GM12891 (cell line): ENCODE data around the gene GSTO2.
A peak's percentile ranks its signal among the peaks of the same experiment; 100 is the strongest.

Experiments used
- DNase-seq: peaks from one replicate; pipeline ENCODE4 v3.0.0; 2011; ENCODE audit warnings: low spot score; ENCODE audit not compliant: insufficient read length
- FAIRE-seq: peaks from 2 replicates; lab custom pipeline; 2011; peaks lifted over from hg19 to GRCh38; lab: Jason Lieb, UNC
- PAX5 ChIP-seq: IDR thresholded peaks from 2 replicates; pipeline ENCODE4 v1.6.1; 2011; ENCODE audit warnings: low read length, moderate library complexity, mild to moderate bottlenecking; ENCODE audit not compliant: insufficient read depth, severe bottlenecking
- POLR2A ChIP-seq: IDR thresholded peaks from 2 replicates; pipeline ENCODE4 v1.6.1; 2011; ENCODE audit warnings: low read depth, low read length, control low read depth
- POLR2AphosphoS5 ChIP-seq: IDR thresholded peaks from 2 replicates; pipeline ENCODE4 v1.6.1; 2011; ENCODE audit warnings: low read depth, low read length, control low read depth
- POU2F2 ChIP-seq: IDR thresholded peaks from 2 replicates; pipeline ENCODE4 v1.6.1; 2011; ENCODE audit warnings: low read depth, mild to moderate bottlenecking, control low read depth, low read length, moderate library complexity
- SPI1 ChIP-seq: IDR thresholded peaks from 2 replicates; pipeline ENCODE4 v1.6.1; 2011; ENCODE audit warnings: low read depth, low read length, control low read depth
- TAF1 ChIP-seq: IDR thresholded peaks from 2 replicates; pipeline ENCODE4 v1.6.1; 2011; ENCODE audit warnings: low read depth, low read length, control low read depth

The GSTO2 gene

GRCh38 chr10:104259999-104260774, 8.8 kb upstream of the GSTO2 start:
- TF ChIP-seq TAF1: no peak
- TF ChIP-seq POU2F2: no peak
- TF ChIP-seq SPI1: no peak
- TF ChIP-seq POLR2A: no peak
- TF ChIP-seq PAX5: no peak
- no peak for TF ChIP-seq POLR2AphosphoS5
- DNase-seq: no peak
- FAIRE-seq: no peak

DNA sequence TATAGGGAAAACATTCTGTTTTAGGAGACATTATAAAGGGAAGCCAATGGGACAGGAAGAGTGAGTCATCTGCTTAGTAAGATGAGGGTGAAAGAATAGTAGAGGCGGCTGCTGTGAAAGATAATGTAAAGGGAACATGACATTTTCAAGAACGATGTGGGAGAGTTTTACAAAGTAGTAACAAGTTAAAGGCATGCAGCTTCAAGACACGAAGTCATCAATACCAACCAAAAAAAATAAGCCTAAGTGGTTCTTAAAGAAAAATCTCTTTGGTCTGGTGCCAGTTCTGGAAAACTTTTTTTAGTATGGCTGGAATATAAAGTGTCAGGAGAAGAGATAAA, 8.2 kb upstream of the GSTO2 start:
- no peak for DNase-seq
- TF ChIP-seq PAX5 (no peak), TAF1 (no peak), POLR2A (no peak), POU2F2 (no peak)
- FAIRE-seq: no peak

DNA sequence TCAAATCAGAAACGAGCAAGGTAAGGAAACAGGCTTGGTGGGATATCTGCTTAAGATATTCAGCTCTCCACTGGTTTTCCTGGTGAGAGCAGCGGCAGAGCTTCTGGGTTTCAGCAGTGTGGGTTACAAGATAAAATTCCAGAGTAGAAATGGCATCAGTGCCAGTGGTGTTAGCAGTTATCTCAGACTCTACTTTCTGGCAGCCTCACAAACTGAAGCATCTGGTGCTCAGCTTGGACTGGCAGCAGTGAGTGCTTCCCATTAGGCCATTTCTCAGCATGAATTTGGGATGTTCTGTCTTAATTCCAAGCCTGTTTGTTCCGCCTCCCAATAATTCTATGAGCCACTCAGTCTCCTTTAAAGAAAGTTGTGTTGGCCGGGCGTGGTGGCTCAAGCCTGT, 6.9 kb upstream of the GSTO2 start:
- FAIRE-seq (no peak), DNase-seq (no peak)
- TF ChIP-seq POLR2A (no peak), TAF1 (no peak), SPI1 (no peak), PAX5 (no peak), POLR2AphosphoS5 (no peak), POU2F2 (no peak)

DNA sequence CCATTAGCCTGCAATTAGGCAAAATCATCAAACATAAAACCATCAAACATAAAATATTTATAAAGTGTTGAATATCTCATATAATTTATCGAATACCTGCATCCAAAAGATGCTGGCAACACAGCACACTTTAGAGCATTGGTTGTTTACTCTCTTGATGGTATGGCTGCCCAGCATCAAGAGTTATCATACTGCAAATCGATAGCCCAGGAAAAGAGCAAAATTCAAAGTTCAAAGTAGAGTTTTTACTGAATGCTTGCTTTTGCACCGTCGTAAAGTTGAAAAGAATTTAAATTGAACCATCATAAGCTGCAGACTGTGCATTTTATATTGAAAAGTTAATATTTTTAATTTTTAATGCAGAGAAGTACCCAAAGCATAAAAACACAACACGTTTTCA, 4.2 kb upstream of the GSTO2 start:
- no peak for DNase-seq
- TF ChIP-seq TAF1 (no peak), PAX5 (no peak), SPI1 (no peak), POLR2A (no peak), POU2F2 (no peak)
- FAIRE-seq: no peak

DNA sequence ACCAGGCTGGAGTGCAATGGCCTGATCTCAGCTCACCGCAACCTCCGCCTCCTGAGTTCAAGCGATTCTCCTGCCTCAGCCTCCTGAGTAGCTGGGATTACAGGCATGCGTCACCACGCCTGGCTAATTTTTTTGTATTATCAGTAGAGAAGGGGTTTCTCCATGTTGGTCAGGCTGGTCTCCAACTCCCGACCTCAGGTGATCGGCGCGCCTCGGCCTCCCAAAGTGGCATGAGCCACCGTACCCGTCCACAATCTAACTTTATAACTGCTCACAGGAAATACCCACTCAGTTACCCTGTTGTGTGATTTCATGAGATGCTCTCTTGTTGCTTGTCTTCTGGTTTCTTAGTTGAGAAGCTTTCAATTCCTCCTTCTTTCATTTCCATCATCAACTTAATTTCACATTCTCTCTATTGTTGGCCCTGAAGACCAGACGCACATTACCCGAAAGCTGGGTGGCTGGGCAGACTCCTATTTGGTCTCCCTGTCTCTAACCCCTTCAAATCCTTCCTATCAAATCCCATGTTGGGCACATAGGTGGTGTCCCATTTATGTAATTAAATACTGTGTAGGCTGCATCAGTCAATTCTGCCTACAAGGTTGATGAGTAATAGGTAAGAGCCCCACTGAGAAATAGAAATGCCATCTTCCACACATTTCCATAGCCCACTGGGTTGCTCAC, 1.1 kb upstream of the GSTO2 start:
- no peak for FAIRE-seq
- no peak for DNase-seq
- TF ChIP-seq TAF1 (no peak), SPI1 (peak; percentile 40; the same call in 1 of the 2 replicates)

DNA sequence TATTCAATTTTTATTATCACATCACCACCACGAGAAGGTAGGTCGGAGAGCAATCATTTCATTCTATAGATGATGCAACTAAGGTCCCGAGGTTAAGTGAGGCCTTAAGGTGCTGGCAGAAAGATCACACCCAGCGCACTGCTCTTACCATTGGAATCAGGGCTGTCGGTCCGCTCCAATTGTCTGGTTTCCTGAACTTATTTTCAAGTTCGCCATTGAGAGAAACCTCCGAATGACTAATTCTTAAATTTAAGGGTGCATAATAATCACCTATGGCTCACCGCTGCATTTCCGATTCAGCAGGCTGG, 625 bp upstream of the GSTO2 start:
- DNase-seq (no peak), FAIRE-seq (no peak)
- TF ChIP-seq POLR2AphosphoS5: no peak
- no peak for TF ChIP-seq SPI1
- no peak for TF ChIP-seq POLR2A
- no peak for TF ChIP-seq POU2F2
- no peak for TF ChIP-seq TAF1
- TF ChIP-seq PAX5: no peak

DNA sequence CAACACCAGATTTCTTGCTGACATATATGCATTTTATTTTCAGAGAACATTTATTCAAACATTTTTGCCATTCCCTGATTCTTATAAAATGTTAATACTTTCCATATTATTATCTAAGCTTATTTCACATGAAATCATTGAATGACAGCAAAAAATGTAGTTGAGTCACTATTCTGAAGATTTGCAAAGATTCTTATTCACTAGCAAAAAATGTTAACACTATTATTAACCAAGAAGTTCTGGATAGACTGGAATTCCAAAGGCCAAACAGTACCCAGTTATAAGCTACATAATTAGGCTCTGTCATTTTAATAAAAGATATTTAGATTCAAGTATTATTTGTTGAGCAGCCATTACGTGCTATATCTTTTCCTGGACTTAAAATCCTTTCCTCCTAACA, 4.3 kb downstream of the GSTO2 start:
- DNase-seq: no peak
- TF ChIP-seq POU2F2 (no peak), POLR2AphosphoS5 (no peak), TAF1 (no peak), SPI1 (no peak), PAX5 (no peak), POLR2A (no peak)
- no peak for FAIRE-seq

DNA sequence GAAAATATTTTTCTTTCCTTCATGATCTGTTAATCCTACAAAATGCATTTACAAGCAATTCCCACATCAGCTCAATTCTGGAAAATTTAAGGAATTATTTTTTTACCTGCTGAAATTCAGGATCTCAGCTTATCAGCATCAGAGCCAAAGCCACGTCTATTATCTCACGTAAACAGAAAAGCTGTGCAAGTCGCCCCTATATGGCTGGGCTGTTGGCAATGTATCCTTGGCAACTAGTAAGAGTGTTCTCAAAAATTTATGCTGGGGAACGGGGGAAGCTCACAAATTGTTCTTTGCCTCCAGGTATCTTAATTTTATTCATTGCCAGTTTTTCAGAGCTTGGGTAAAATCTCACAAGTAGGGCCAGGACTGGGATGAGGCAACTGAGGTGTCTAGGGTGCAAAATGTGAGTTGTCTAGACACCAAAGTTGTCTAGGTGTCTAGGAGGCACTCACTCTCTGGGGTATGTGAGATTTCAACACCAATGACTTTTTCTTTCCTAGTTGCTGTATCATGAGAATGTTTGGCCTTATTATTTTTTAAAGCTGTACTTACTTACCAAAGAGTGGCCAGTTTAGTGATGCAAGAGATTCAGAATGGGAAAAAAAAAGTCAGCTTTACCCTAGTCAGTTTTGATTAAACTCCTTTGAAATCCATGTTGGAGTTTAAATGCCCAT, 5.1 kb downstream of the GSTO2 start:
- DNase-seq (no peak), FAIRE-seq (no peak)
- TF ChIP-seq PAX5: no peak
- no peak for TF ChIP-seq SPI1
- TF ChIP-seq POU2F2: no peak
- no peak for TF ChIP-seq POLR2A
- no peak for TF ChIP-seq TAF1
- no peak for TF ChIP-seq POLR2AphosphoS5

DNA sequence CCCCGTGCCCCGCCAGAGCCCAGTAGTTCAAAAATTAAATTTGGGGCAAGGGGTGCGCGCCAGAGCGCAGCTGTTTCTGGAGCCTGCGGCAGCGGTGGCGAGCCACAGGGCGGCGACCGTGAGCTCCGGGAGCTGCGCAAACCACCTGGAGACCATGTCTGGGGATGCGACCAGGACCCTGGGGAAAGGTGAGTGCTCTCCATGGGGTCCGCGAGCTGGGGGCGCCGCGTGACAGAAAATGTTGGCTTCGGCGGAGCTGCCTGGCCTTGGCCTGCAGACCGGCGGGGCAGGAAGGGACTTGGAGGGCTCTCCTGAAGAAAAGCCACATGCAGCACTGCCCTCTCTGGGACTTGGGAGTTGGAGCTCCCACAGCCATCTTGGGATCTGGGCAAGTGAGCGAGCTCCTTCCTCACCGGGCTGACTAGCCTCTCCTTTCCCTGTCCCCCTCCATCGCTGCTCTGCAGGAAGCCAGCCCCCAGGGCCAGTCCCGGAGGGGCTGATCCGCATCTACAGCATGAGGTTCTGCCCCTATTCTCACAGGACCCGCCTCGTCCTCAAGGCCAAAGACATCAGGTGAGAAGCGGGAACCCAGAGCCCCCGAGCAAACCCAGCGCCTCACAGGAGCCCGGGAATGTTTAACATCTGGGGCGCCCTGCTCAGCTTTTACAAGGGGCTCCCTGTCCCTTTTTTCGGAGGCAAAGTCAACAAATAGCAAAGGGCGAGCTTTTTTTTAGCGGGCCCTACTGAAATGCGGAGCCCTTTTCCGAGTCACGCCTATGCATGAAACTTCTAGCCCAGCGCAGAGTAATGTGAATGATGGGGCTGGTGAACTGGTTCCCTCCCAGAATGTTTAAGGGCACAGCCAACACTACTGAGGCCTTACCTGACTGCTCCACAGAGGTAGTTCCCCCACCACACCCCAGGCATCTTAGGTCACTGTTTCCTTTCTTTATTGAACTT, 6.1 kb downstream of the GSTO2 start:
- DNase-seq (peak; percentile 60), FAIRE-seq (peak; percentile 72)
- TF ChIP-seq POLR2AphosphoS5: no peak
- no peak for TF ChIP-seq POU2F2

GRCh38 chr10:104276192-104276591, 7.2 kb downstream of the GSTO2 start:
- no peak for TF ChIP-seq SPI1
- no peak for TF ChIP-seq POU2F2
- no peak for TF ChIP-seq TAF1
- no peak for TF ChIP-seq POLR2A
- no peak for TF ChIP-seq POLR2AphosphoS5
- TF ChIP-seq PAX5: no peak
- DNase-seq: no peak

More at GRCh38 chr10:104276192-104276591, 7.2 kb downstream of the GSTO2 start:
- no peak for FAIRE-seq
